GM12892 (cell line): ENCODE measurements around the gene MYOG. TPM values are rescaled to one million over a fixed set of nuclear protein-coding genes. Genes with fewer than 3 reads are reported as not detected.

Experiments
- DNase-seq: peaks from one replicate; pipeline ENCODE4 v3.0.0; 2011; ENCODE audit not compliant: insufficient read length
- FAIRE-seq: peaks from 2 replicates; lab custom pipeline; 2011; peaks lifted over from hg19 to GRCh38; lab: Jason Lieb, UNC
- POLR2A ChIP-seq: IDR thresholded peaks from 2 replicates; pipeline ENCODE4 v1.6.1; 2011; ENCODE audit warnings: low read depth, low read length, control low read depth
- POLR2AphosphoS5 ChIP-seq: IDR thresholded peaks from 2 replicates; pipeline ENCODE4 v1.6.1; 2011; ENCODE audit warnings: low read depth, low read length, control low read depth
- TAF1 ChIP-seq: IDR thresholded peaks from 2 replicates; pipeline ENCODE4 v1.6.1; 2011; ENCODE audit warnings: low read depth, mild to moderate bottlenecking, control low read depth, low read length, borderline replicate concordance
- polyA plus RNA-seq: library from polyadenylated mRNA; unstranded; fragments of >200 nt; gene quantifications from one replicate; pipeline ENCODE4 v1.2.1, GENCODE V29; 2012; ENCODE audit warnings: missing spikeins, inconsistent platforms; ENCODE audit not compliant: missing spikeins

Gene MYOG
- polyA plus RNA-seq: not detected

DNA sequence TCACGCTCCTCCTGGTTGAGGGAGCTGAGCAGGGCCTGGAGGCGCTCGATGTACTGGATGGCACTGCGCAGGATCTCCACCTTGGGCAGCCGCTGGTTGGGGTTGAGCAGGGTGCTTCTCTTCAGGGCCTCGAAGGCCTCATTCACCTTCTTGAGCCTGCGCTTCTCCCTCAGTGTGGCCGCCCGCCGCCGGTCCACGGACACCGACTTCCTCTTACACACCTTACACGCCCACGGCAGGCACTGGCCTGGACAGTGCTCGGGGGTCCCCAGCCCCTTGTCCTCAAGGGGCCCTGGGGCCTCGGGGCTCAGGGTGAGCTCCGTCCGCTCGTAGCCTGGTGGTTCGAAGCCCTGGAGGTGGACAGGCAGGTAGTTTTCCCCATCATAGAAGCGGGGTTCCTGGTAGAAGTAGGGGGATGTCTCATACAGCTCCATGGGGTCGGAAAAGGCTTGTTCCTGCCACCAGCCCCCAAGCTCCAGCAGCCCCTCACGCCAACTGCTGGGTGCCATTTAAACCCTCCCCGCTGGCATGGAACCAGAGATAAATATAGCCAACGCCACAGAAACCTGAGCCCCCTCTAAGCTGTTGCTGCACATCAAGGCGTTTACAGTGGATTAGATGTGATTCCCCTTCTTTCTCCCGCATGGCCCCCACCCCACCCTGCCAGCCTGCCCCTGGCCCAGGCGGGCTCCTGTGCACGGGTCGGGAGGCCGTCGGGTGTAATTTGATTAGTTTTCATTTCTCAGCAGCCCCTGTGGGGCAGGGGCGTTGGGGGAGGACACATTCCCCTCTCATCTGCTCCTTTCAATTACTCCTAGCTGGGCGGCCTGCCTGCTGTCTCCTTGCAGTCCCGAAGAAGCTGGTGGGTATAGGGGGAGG is at the start of gene MYOG:
Gene MYOG (minus strand): TSS at position 485 of the 879 bp plus-strand sequence. CDS start 51 bp downstream, at position 434.
- TF ChIP-seq POLR2AphosphoS5 (no peak), TAF1 (no peak), POLR2A (no peak)
- DNase-seq (no peak), FAIRE-seq (no peak)

DNA sequence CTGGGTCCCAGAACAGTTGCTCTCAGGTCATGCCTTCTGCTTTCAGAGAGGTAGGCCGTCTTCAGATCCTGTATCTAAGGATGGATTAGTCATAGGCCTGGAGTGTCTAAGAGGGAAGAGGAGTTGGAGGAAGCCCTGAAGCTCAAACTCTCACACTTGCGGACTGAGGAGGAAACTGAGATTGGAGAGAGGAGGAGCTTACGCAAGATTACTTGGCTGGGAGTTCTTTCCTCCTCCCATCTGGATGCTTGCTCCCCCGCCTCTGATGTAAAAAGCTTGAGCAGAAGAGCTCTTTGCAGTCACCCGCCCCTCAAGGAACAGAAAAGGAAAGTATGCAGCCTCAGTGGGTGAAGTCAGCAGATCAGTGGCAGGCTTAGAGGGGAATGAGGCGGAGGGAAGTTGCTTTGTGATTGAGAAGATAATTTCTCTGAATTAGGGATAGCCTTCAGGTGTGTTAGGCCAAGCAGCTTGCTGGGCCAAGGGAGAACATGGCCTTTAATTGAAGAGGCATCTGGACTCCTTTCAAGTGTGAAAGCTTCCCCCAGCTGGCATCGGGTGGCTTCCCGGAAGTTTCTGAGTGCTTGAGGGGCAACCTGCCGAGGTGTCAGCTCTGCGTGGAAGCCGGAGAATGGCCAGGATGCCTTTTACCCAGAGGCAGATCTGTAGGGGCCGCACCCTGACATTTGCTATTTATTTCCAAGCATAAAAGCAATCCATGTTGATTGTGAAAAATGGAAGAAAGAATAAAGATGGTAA is 48.3 kb upstream of the MYOG start:
- FAIRE-seq: no peak
- DNase-seq: no peak
- TF ChIP-seq TAF1 (no peak), POLR2A (no peak), POLR2AphosphoS5 (no peak)

DNA sequence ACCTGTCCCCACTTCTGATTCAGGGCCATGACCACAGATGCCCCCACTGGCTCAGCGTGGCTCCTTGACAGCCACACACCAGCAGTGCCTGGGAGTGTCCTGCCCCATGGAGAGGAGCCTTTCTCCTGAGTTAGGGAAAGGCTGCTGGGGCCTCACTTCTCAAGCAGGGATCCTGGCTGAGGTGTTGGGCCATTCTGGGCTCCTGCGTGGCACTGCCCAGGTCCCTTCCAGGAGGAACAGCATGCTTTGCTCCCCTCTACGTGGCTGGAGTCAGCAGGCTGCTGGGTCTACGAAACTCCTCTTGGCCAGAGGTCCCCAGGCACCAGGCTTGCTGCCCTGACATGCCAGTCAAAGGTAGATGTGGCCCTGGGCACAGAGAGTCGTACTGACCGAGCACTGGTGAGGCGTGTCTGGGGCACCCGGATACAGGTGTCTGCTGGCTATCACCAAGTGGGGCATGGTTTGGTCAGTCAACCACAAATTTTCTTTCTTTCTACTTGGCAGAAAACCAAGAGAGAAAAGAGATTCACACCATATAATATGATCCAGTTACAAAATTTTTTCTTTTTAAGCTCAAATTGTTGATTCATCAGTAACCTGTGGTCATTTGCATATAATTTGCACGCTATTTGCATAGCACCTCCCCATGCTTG is 45.9 kb upstream of the MYOG start:
- DNase-seq (no peak), FAIRE-seq (no peak)
- TF ChIP-seq POLR2A: no peak
- TF ChIP-seq POLR2AphosphoS5: no peak
- TF ChIP-seq TAF1: no peak

DNA sequence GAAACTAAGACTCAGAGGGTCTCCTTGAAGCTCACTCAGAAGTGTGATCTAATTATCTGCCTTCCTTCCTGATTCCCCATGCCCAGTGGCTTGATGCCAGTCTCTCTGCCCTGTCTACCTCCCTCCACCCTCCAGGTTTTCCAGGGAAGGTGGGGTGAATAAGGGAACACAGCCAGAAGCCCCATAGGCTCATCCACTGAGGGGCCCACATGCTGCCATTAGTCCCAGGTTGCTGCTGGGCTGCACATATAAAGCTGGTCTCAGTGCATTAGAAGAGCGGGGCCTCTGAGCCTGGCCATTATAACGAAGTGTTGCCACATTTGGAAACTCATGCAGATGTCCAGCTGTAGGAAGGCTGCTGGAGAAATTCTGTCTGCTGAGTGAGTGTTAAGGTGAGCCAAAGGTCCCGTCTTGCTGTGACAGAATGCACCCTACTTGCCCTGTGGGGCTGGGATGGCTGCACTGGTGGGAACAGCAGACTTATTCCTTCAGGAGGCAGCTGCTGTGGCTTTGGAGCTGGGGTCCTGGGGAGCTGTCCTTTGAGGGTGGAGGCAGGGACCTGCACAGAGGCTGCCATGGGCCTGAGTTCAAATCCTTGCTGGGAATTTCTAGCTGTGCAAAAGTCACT is 44.7 kb upstream of the MYOG start:
- DNase-seq: no peak
- no peak for FAIRE-seq
- TF ChIP-seq TAF1: no peak
- TF ChIP-seq POLR2A: no peak
- no peak for TF ChIP-seq POLR2AphosphoS5

DNA sequence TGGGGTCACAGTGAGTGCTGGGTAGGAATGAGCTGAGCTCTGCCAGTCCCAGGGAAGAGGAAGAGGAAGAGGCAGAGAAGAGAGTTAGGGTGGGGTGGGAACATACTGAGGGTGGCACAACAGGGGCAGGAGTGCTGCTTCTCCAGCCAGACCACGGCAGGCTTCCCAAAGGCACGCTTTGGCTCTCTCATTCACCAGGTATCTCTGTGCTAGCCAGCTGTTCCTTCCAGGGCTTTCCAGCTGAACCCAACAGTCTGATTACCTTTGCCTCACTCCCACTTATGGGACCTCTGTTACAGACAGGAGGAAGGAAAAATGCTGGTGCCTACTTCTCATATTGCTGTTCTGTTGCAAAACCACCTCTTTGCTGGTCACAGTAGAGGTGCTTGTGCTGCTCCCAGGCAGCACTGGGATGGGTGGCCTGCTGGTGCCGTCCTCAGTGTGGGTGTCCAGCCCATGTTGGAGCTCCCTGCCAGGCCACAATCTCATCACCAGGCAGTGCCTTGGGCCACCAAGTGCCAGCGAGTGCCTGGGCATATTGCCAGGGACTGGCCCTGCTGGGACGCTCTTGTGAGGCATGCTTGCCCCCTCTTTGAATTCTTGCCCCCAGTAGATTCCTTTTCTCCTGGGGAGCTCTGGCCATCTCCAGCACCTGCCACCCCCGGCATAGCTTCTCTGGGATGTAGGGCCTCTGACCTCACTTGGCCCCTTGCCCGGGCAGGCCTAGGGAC is 43.9 kb upstream of the MYOG start:
- TF ChIP-seq TAF1 (no peak), POLR2AphosphoS5 (no peak)
- FAIRE-seq (no peak), DNase-seq (peak; percentile 0)

DNA sequence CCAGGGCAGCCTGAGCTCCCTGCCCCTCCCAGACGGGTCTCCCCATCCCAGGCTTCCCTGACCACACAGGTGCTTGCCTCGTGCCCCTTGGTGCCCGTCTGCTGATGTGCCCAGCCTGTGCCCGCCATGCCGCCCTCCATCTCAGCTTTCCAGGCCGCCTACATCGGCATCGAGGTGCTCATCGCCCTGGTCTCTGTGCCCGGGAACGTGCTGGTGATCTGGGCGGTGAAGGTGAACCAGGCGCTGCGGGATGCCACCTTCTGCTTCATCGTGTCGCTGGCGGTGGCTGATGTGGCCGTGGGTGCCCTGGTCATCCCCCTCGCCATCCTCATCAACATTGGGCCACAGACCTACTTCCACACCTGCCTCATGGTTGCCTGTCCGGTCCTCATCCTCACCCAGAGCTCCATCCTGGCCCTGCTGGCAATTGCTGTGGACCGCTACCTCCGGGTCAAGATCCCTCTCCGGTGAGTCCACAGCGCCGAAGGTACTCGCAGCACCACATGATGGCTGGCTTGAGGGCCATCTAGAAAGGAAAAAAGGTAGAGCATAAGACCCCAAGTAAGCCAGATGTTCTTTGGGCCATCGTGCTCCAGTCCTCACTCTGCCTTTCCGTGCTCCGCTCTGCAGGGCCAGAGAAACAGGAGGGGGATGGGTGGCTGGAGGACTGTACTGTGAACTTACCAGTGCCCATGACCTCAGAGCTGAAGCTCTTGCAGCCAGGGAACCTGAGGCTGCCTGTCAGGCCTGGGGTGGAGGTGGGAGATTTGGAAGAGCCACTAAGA is 43.1 kb upstream of the MYOG start:
- no peak for TF ChIP-seq TAF1
- TF ChIP-seq POLR2AphosphoS5: no peak
- TF ChIP-seq POLR2A: no peak
- DNase-seq (peak; percentile 7), FAIRE-seq (no peak)

DNA sequence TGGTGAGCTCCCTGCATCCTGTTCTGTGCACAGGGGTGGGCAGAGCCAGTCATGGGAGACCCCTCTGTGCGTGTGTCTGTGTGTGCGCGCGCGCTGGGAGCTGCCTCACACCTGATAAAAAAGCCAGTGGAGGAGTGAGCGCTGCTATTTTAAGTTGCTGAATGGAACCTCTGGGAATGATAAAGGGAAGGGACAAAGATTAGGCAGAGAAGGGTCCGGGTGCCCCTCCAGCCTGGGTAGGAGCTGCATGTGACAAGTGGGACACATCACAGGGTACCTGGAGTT is 42.6 kb upstream of the MYOG start:
- FAIRE-seq (no peak), DNase-seq (peak; percentile 1)
- no peak for TF ChIP-seq POLR2AphosphoS5
- TF ChIP-seq POLR2A: no peak
- TF ChIP-seq TAF1: no peak

DNA sequence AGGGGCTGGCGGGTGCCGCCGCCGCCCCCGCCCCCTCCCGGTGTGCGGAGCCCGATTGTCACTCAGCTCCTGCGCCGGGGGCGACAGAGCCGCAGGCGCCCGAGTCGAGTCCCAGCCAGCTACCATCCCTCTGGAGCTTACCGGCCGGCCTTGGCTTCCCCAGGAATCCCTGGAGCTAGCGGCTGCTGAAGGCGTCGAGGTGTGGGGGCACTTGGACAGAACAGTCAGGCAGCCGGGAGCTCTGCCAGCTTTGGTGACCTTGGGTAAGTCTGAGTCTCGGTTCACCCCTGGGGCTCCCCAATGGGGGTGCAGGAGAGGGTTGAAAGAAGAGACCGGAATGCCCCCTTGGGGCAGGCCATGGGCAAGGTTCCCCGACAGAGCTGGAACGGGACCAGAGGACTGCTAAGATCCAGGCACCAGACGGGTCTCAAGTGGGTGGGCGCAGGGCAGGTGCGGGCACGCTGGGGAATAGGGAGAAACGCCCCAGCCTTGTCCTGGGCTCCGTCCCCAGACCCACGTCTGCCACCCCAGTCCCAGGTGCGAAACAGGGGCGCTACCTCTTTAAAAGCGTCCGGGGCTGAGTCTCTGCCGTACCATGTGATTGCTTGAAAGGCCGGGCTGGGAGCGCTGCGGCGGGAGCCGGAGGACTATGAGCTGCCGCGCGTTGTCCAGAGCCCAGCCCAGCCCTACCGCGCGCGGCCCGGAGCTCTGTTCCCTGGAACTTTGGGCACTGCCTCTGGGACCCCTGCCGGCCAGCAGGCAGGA is 42.0 kb upstream of the MYOG start, which contains the start of gene ADORA1:
Gene ADORA1 (plus strand): TSS at position 61 of the 765 bp plus-strand sequence. CDS start 1,116 bp downstream, outside the sequence.
- FAIRE-seq (no peak), DNase-seq (peak; percentile 23)
- TF ChIP-seq TAF1: no peak
- TF ChIP-seq POLR2A: no peak
- TF ChIP-seq POLR2AphosphoS5: no peak

DNA sequence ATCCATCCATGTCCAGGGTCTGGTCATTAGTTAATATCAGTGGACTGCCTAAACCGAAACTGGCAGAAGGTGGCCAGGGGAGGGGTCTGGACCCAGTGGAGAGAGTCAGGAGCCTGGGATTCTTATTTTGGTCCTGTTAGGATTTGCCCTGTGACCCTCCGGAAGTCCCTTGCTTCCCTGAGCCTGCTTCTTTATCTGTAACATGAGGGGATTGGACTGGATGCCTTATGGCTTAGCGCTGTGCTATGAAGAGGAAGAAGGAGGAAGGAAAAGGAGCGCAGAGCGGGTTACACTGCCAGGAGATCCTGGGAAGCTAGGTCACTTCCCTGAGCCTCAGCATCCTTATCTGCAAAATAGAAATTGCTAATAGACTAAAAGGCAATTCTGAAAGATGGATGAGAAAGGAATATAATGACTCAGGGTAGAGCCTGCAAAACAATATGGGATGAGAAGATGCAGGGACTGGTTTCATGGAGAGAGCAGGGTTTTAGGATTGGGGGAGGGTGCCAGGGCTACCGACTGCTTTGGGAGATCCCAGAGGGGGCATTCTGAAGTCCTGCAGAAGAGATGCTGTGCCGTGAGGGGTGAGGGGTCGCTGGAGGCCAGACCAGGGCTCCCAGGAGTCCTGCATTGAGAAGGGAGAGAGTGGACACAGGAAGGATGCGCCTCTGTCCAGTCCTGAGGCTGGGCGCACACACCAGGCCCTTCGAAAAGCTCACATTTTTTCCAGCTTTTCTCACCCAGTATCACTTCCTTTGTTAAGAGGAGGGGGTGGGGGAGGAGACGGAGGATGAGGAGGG is 41.3 kb upstream of the MYOG start:
- DNase-seq: no peak
- FAIRE-seq: no peak
- TF ChIP-seq TAF1: no peak
- no peak for TF ChIP-seq POLR2AphosphoS5
- TF ChIP-seq POLR2A: no peak
